ENCODE results near the gene KCNAB1.

DNA sequence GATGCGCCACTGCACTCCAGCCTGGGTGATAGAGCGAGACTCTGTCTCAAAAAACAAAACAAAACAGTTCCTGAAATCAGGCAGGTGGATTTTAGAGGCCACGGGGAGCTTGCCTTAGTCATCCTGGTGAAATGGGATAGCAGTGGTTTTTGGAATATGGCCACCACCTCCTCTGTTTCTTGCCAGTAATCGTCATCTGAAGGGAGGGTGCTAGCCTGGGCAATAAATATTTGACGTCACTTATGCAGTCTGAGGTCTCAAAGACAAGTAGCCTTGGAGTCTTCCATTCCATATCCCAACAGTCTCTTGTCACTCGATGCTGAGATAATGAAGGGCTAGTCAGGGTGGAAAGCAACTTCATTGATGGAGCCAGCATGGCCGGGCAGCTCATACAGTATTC, 55.2 kb downstream of the KCNAB1 start:
- TF ChIP-seq, protein P1, sequence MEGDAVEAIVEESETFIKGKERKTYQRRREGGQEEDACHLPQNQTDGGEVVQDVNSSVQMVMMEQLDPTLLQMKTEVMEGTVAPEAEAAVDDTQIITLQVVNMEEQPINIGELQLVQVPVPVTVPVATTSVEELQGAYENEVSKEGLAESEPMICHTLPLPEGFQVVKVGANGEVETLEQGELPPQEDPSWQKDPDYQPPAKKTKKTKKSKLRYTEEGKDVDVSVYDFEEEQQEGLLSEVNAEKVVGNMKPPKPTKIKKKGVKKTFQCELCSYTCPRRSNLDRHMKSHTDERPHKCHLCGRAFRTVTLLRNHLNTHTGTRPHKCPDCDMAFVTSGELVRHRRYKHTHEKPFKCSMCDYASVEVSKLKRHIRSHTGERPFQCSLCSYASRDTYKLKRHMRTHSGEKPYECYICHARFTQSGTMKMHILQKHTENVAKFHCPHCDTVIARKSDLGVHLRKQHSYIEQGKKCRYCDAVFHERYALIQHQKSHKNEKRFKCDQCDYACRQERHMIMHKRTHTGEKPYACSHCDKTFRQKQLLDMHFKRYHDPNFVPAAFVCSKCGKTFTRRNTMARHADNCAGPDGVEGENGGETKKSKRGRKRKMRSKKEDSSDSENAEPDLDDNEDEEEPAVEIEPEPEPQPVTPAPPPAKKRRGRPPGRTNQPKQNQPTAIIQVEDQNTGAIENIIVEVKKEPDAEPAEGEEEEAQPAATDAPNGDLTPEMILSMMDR (IDR thresholded peaks at IDR 0.05), result no peak
- no peak for TF ChIP-seq POLR2A (IDR thresholded peaks at IDR 0.05)

Measured in transverse colon (tissue), 3 donors.